SJSA1 (cell line): ENCODE data around the gene ANKS4B. TPM values are rescaled to one million over a fixed set of nuclear protein-coding genes. Genes with fewer than 3 reads are reported as not detected.
"Not testable (repeated sequence)": the region's sequence is repeated elsewhere in the genome, so short reads cannot be mapped to it uniquely, and the experiment has no call there.

Source experiments
- DNase-seq, 2 experiments: peaks; one replicate each; pipeline ENCODE4 v3.0.0-alpha.2; 2015 to 2020; ENCODE audit warnings: low spot score in 2 of 2, low read depth in 1 of 2
- H3K27ac ChIP-seq: fragments of 250-450 bp; sonication (Bioruptor Pico); 2 replicates; pipeline ENCODE4 v1.5.1; 2020; ENCODE audit warnings: mild to moderate bottlenecking, moderate library complexity
- H3K27me3 ChIP-seq: fragments of 250-450 bp; sonication (Bioruptor Pico); replicated peaks from 2 replicates; pipeline ENCODE4 v1.5.1; 2020; ENCODE audit warnings: mild to moderate bottlenecking, moderate library complexity
- H3K36me3 ChIP-seq: fragments of 250-450 bp; sonication (Bioruptor Pico); 2 replicates; pipeline ENCODE4 v1.5.1; 2020; ENCODE audit warnings: mild to moderate bottlenecking
- H3K4me1 ChIP-seq: fragments of 250-450 bp; sonication (Bioruptor Pico); replicated peaks from 2 replicates; pipeline ENCODE4 v1.6.1; 2021; ENCODE audit warnings: mild to moderate bottlenecking
- H3K4me3 ChIP-seq: fragments of 250-450 bp; sonication (Bioruptor Pico); 2 replicates; pipeline ENCODE4 v1.5.1; 2020; ENCODE audit warnings: mild to moderate bottlenecking
- H3K9me3 ChIP-seq: fragments of 250-450 bp; sonication (Bioruptor Pico); replicated peaks from 2 replicates; pipeline ENCODE4 v1.5.1; 2020; ENCODE audit warnings: mild to moderate bottlenecking
- total RNA-seq: library from RNA; depleted of rRNA; stranded (reverse); fragments of >200 nt; shearing (Covaris generic); gene quantifications from 2 replicates; pipeline ENCODE4 v1.2.3, GENCODE V29; 2014

ANKS4B gene
- total RNA-seq, 1 experiment from 2014 or later: not detected

- DNase-seq: peak; percentile 9 to 59
- H3K36me3 ChIP-seq: no peaks in the 10 kb centered on the region
- H3K27me3 ChIP-seq: peaks cover 3% of the 10 kb centered on the region; the same call in 1 of the 2 replicates
- H3K9me3 ChIP-seq: no peaks in the 10 kb centered on the region
- no peak overlapping the region for H3K4me3 ChIP-seq
- H3K27ac ChIP-seq: no peak overlapping the region
- H3K4me1 ChIP-seq: no peaks in the 10 kb centered on the region
Measured at GRCh38 chr16:21260870-21261791, 27.6 kb downstream of the ANKS4B start.

GRCh38 chr16:21262779-21263639, 29.5 kb downstream of the ANKS4B start:
- no peak overlapping the region for H3K4me3 ChIP-seq
- H3K27ac ChIP-seq: no peak overlapping the region
- no peak for DNase-seq
- no peaks in the 10 kb centered on the region for H3K36me3 ChIP-seq
- no peaks in the 10 kb centered on the region for H3K9me3 ChIP-seq
- H3K4me1 ChIP-seq: no peaks in the 10 kb centered on the region
- peaks cover 3% of the 10 kb centered on the region for H3K27me3 ChIP-seq

- H3K27ac ChIP-seq: no peak overlapping the region
Measured at GRCh38 chr16:21263640-21264570, 30.4 kb downstream of the ANKS4B start.

GRCh38 chr16:21264571-21265036, 31.1 kb downstream of the ANKS4B start:
- Histone ChIP-seq H3K27me3 (peaks cover 7% of the 10 kb centered on the region), H3K36me3 (no peaks in the 10 kb centered on the region), H3K4me1 (no peaks in the 10 kb centered on the region), H3K9me3 (no peaks in the 10 kb centered on the region), H3K4me3 (no peak overlapping the region), H3K27ac (no peak overlapping the region)
- no peak for DNase-seq

More at GRCh38 chr16:21263640-21264570, 30.4 kb downstream of the ANKS4B start:
- H3K9me3 ChIP-seq: no peaks in the 10 kb centered on the region
- no peak overlapping the region for H3K4me3 ChIP-seq
- H3K36me3 ChIP-seq: no peaks in the 10 kb centered on the region
- no peak for DNase-seq
- no peaks in the 10 kb centered on the region for H3K4me1 ChIP-seq
- H3K27me3 ChIP-seq: peaks cover 7% of the 10 kb centered on the region

- Histone ChIP-seq H3K27me3 (peaks cover 7% of the 10 kb centered on the region), H3K36me3 (no peaks in the 10 kb centered on the region), H3K27ac (no peak overlapping the region), H3K9me3 (no peaks in the 10 kb centered on the region), H3K4me3 (no peak overlapping the region), H3K4me1 (no peaks in the 10 kb centered on the region)
- no peak for DNase-seq
Measured at GRCh38 chr16:21265104-21265837, 31.8 kb downstream of the ANKS4B start.

- no peaks in the 10 kb centered on the region for H3K36me3 ChIP-seq
- H3K4me3 ChIP-seq: no peak overlapping the region
- no peak overlapping the region for H3K27ac ChIP-seq
- no peaks in the 10 kb centered on the region for H3K9me3 ChIP-seq
- no peaks in the 10 kb centered on the region for H3K4me1 ChIP-seq
- H3K27me3 ChIP-seq: peaks cover 16% of the 10 kb centered on the region
- DNase-seq: no peak
Measured at GRCh38 chr16:21267298-21267697, 33.8 kb downstream of the ANKS4B start.

- no peaks in the 10 kb centered on the region for H3K4me1 ChIP-seq
Measured at GRCh38 chr16:21268236-21268635, 34.7 kb downstream of the ANKS4B start.

GRCh38 chr16:21272253-21272652, 38.8 kb downstream of the ANKS4B start:
- Histone ChIP-seq H3K4me1 (no peaks in the 10 kb centered on the region), H3K27ac (no peak overlapping the region), H3K27me3 (peaks cover 35% of the 10 kb centered on the region), H3K36me3 (no peaks in the 10 kb centered on the region), H3K9me3 (no peaks in the 10 kb centered on the region), H3K4me3 (no peak overlapping the region)
- DNase-seq: no peak

More at GRCh38 chr16:21268236-21268635, 34.7 kb downstream of the ANKS4B start:
- no peak for DNase-seq
- no peak overlapping the region for H3K4me3 ChIP-seq
- no peaks in the 10 kb centered on the region for H3K36me3 ChIP-seq
- H3K9me3 ChIP-seq: no peaks in the 10 kb centered on the region
- H3K27me3 ChIP-seq: peaks cover 19% of the 10 kb centered on the region
- H3K27ac ChIP-seq: no peak overlapping the region

- H3K27me3 ChIP-seq: peaks cover 38% of the 10 kb centered on the region
- H3K9me3 ChIP-seq, H3K27ac ChIP-seq, H3K4me1 ChIP-seq, H3K4me3 ChIP-seq, H3K36me3 ChIP-seq, DNase-seq: not testable (repeated sequence)
Measured at GRCh38 chr16:21272763-21273162, 39.3 kb downstream of the ANKS4B start.

GRCh38 chr16:21274172-21274726, 40.8 kb downstream of the ANKS4B start:
- peaks cover 49% of the 10 kb centered on the region for H3K27me3 ChIP-seq
- no peaks in the 10 kb centered on the region for H3K36me3 ChIP-seq
- no peak overlapping the region for H3K27ac ChIP-seq
- H3K9me3 ChIP-seq: no peaks in the 10 kb centered on the region
- no peak for DNase-seq
- no peak overlapping the region for H3K4me3 ChIP-seq
- H3K4me1 ChIP-seq: 0 out of 2 replicates have a peak, but pooled peaks cover 4% of the 10 kb centered on the region

- 0 out of 2 replicates have a peak, but pooled peaks cover 4% of the 10 kb centered on the region for H3K4me1 ChIP-seq
- H3K27ac ChIP-seq: no peak overlapping the region
- no peaks in the 10 kb centered on the region for H3K9me3 ChIP-seq
- no peaks in the 10 kb centered on the region for H3K36me3 ChIP-seq
- no peak for DNase-seq
- no peak overlapping the region for H3K4me3 ChIP-seq
- H3K27me3 ChIP-seq: peaks cover 59% of the 10 kb centered on the region
Measured at GRCh38 chr16:21275529-21275928, 42.0 kb downstream of the ANKS4B start.

GRCh38 chr16:21276090-21276489, 42.6 kb downstream of the ANKS4B start:
- H3K36me3 ChIP-seq: no peaks in the 10 kb centered on the region
- DNase-seq: no peak
- H3K4me1 ChIP-seq: 0 out of 2 replicates have a peak, but pooled peaks cover 4% of the 10 kb centered on the region
- H3K27me3 ChIP-seq: peaks cover 54% of the 10 kb centered on the region
- no peak overlapping the region for H3K4me3 ChIP-seq
- no peak overlapping the region for H3K27ac ChIP-seq
- no peaks in the 10 kb centered on the region for H3K9me3 ChIP-seq
